ENCODE data around the gene KLHL8. TPM values are rescaled to one million over a fixed set of nuclear protein-coding genes. Genes with fewer than 3 reads are reported as not detected.

KLHL8 gene
- total RNA-seq, 1 experiment from 2014 or later, result 7.5 TPM

GRCh38 chr4:87151730-87152129 is 68.7 kb downstream of the KLHL8 start:
- Histone ChIP-seq H3K9ac (ENCODE audit: extremely low read depth, insufficient read length, low read length) (no peak overlapping the region), H3K56ac (ENCODE audit: insufficient read length, low read depth, low read length) (no peak overlapping the region), H3K4me1 (ENCODE audit: insufficient read depth, low read length) (no peaks in the 10 kb centered on the region), H4K20me1 (ENCODE audit: control insufficient read depth, insufficient read depth, insufficient read length) (no peaks in the 10 kb centered on the region), H3K9me3 (ENCODE audit: control insufficient read depth, low read depth, low read length) (no peaks in the 10 kb centered on the region), H2AFZ (ENCODE audit: low read length) (no peak overlapping the region), H3K23me2 (ENCODE audit: insufficient read length, low read depth, low read length, poor library complexity, severe bottlenecking) (no peaks in the 10 kb centered on the region), H2BK5ac (ENCODE audit: insufficient read length, low read length) (no peak overlapping the region), H4K8ac (replicated peaks; ENCODE audit: insufficient read length, low read depth, low read length) (no peak overlapping the region), H3K27me3 (ENCODE audit: insufficient read depth, low read length) (no peaks in the 10 kb centered on the region), H3K27ac (ENCODE audit: insufficient read length, low read depth, low read length) (no peak overlapping the region), H4K91ac (ENCODE audit: insufficient read length, low read depth, low read length) (no peak overlapping the region), H3K79me2 (ENCODE audit: insufficient read depth, low read length) (no peaks in the 10 kb centered on the region), H3K14ac (ENCODE audit: insufficient read depth, low read length) (no peak overlapping the region), H2BK120ac (ENCODE audit: low read depth, low read length, poor library complexity, severe bottlenecking) (no peak overlapping the region), H2BK15ac (ENCODE audit: low read depth, low read length) (no peak overlapping the region), H3K4ac (ENCODE audit: low read depth, low read length) (no peak overlapping the region), H3K79me1 (ENCODE audit: insufficient read depth, low read depth, low read length, poor library complexity, severe bottlenecking) (no peaks in the 10 kb centered on the region), H3K18ac (ENCODE audit: insufficient read length, low read depth, low read length) (no peak overlapping the region), H2BK12ac (ENCODE audit: insufficient read length, low read depth, low read length) (no peak overlapping the region), H2BK20ac (ENCODE audit: low read depth, low read length, poor library complexity, severe bottlenecking) (no peak overlapping the region), H3K23ac (ENCODE audit: insufficient read length, low read depth, low read length) (no peak overlapping the region), H4K5ac (ENCODE audit: insufficient read length, low read depth, low read length) (no peak overlapping the region), H2AK5ac (ENCODE audit: insufficient read length, low read length) (no peak overlapping the region), H3T11ph (ENCODE audit: low read length) (no peak overlapping the region), H3K4me2 (ENCODE audit: insufficient read depth, insufficient read length, low read length) (no peak overlapping the region)
- no CpG with 5 or more reads among the region's 1 CpG for WGBS (ENCODE audit: extremely low coverage, insufficient read length, low lambda C conversion rate)
- no peak for TF ChIP-seq CTCF (conservative IDR thresholded peaks at IDR 0.05)
- peaks cover 9 to 13% of the 10 kb centered on the region in 2 experiments; a peak in 3 of 4 replicates for H3K4me1 Mint-ChIP-seq
- H3K9me3 Mint-ChIP-seq, result no peaks in the 10 kb centered on the region
- no peak for DNase-seq
- H3K4me3 Mint-ChIP-seq, result no peak overlapping the region
- no peaks in the 10 kb centered on the region for H3K27me3 Mint-ChIP-seq (ENCODE audit: low read depth)
- H3K27ac Mint-ChIP-seq, result no peak overlapping the region
- H3K36me3 Mint-ChIP-seq (ENCODE audit: insufficient read depth in 1 of 3, low read depth in 3 of 3), result no peaks in the 10 kb centered on the region
